Thyroid gland (tissue), 4 donors: Measurements from ENCODE around the gene DPYSL5. TPM values are rescaled to one million over a fixed set of nuclear protein-coding genes. Genes with fewer than 3 reads are reported as not detected.

Experiments
- DNase-seq, 2 donors: peaks; one replicate each; pipeline ENCODE4 v3.0.0-alpha.2; 2019
- H3K27ac ChIP-seq, 3 donors: fragments of 200-600 bp; sonication (generic); 1 replicate in 2 of 3; 2 replicates in 1 of 3; pipeline ENCODE4 v1.5.1; 2016 to 2019; ENCODE audit warnings: mild to moderate bottlenecking in 1 of 3, moderate library complexity in 1 of 3
- H3K27me3 ChIP-seq: fragments of 200-600 bp; sonication (generic); one replicate; pipeline ENCODE4 v1.5.1; 2019
- H3K36me3 ChIP-seq, 2 donors: fragments of 200-600 bp; sonication (generic); one replicate each; pipeline ENCODE4 v1.5.1; 2016 to 2019
- H3K4me1 ChIP-seq, 2 donors: fragments of 200-600 bp; sonication (generic); one replicate each; pipeline ENCODE4 v1.5.1; 2017 to 2019
- H3K4me3 ChIP-seq, 3 donors: fragments of 200-600 bp; sonication (generic); replicated peaks in 1 of 3; 1 replicate in 2 of 3; 2 replicates in 1 of 3; pipeline ENCODE4 v1.5.1; 2016; ENCODE audit warnings: mild to moderate bottlenecking in 1 of 3
- H3K9me3 ChIP-seq: fragments of 200-600 bp; sonication (generic); one replicate; pipeline ENCODE4 v1.5.1; 2017
- CTCF ChIP-seq, 6 experiments: fragments of 200-600 bp in 3 of 6; fragments of 450-650 bp in 3 of 6; sonication (generic) in 3 of 6; IDR thresholded peaks; one replicate each; pipeline ENCODE4 v1.5.1; 2016 to 2019; ENCODE audit warnings: antibody characterized with exemption in 6 of 6, mild to moderate bottlenecking in 2 of 6, inconsistent platforms in 1 of 6, moderate library complexity in 1 of 6
- POLR2A ChIP-seq, 2 donors: fragments of 450-650 bp; IDR thresholded peaks; one replicate each; pipeline ENCODE4 v1.6.1; 2017; ENCODE audit warnings: antibody characterized with exemption in 2 of 2, mild to moderate bottlenecking in 2 of 2, moderate library complexity in 1 of 2
- WGBS, 2 donors: methylation state at CpG; one replicate each; pipeline ENCODE4 v1.1.5; 2017; 5-methylcytosine and 5-hydroxymethylcytosine counted together
- intact Hi-C: fragments of 100-400 bp; cut with DNase I; formaldehyde crosslinking; loops from one replicate; pipeline ENCODE4 v1.15.1; 2023
- total RNA-seq, 4 donors: library from RNA; depleted of rRNA; stranded (reverse); fragments of >200 nt; gene quantifications; one replicate each; pipeline ENCODE4 v1.2.3, GENCODE V29; 2016

Gene DPYSL5
- total RNA-seq, 4 donors from 2014 or later, result not detected

GRCh38 chr2:26864226-26864625 lies 16.3 kb downstream of the DPYSL5 start:
- H3K27ac ChIP-seq, result no peak overlapping the region
- H3K4me3 ChIP-seq, result no peak overlapping the region
- no peaks in the 10 kb centered on the region for H3K27me3 ChIP-seq
- DNase-seq, result no peak
- H3K4me1 ChIP-seq, result no peaks in the 10 kb centered on the region
- no peaks in the 10 kb centered on the region for H3K36me3 ChIP-seq
- TF ChIP-seq POLR2A (IDR thresholded peaks at IDR 0.05) (no peak), CTCF (IDR thresholded peaks at IDR 0.05) (no peak)
- H3K9me3 ChIP-seq, result no peaks in the 10 kb centered on the region
- WGBS, 2 donors, result 78 to 90% methylated on average over 2 of the region's 2 CpGs
- intact Hi-C loops, result no loop called here

DNA sequence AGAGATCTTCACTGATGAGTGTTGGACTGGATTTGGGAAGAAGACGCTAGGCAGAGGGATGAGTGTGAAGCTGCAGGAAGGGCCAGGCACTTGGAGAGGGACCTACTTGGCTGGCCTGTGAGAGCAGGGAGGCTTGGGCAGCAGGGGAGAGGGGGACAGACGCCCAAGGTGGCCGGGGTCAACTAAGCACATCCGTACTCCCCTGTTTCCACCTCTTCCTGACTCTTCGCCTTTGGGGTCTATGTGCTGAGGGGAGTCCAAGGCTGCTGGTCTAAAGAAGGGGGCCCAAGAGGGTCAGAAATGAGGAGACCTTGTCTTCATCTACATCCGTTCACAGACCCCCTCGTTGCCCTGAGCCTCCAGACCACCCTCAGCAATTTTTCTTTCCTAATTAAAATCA lies 16.7 kb downstream of the DPYSL5 start:
- DNase-seq, result no peak
- H3K9me3 ChIP-seq, result no peaks in the 10 kb centered on the region
- no peaks in the 10 kb centered on the region for H3K4me1 ChIP-seq
- intact Hi-C loops, result no loop called here
- no peak overlapping the region for H3K27ac ChIP-seq
- TF ChIP-seq POLR2A (IDR thresholded peaks at IDR 0.05), result no peak
- WGBS, 2 donors, result 83 to 90% methylated on average over 7 of the region's 7 CpGs
- H3K27me3 ChIP-seq, result no peaks in the 10 kb centered on the region
- no peaks in the 10 kb centered on the region for H3K36me3 ChIP-seq
- no peak overlapping the region for H3K4me3 ChIP-seq

GRCh38 chr2:26870585-26871095 lies 22.7 kb downstream of the DPYSL5 start:
- Histone ChIP-seq H3K27me3 (no peaks in the 10 kb centered on the region), H3K4me3 (no peak overlapping the region), H3K36me3 (no peaks in the 10 kb centered on the region), H3K4me1 (no peaks in the 10 kb centered on the region), H3K9me3 (no peaks in the 10 kb centered on the region), H3K27ac (no peak overlapping the region)
- 88 to 92% methylated on average over 4 of the region's 4 CpGs for WGBS, 2 donors
- intact Hi-C loops, result no loop called here
- TF ChIP-seq POLR2A (IDR thresholded peaks at IDR 0.05) (no peak), CTCF (IDR thresholded peaks at IDR 0.05) (no peak)
- DNase-seq, result no peak

- Histone ChIP-seq H3K36me3 (no peaks in the 10 kb centered on the region), H3K27ac (no peak overlapping the region), H3K4me1 (no peaks in the 10 kb centered on the region), H3K27me3 (no peaks in the 10 kb centered on the region), H3K9me3 (no peaks in the 10 kb centered on the region), H3K4me3 (no peak overlapping the region)
- no peak for DNase-seq
- WGBS, 2 donors, result 72 to 80% methylated on average over 6 of the region's 6 CpGs
- intact Hi-C loops, result no loop called here
- TF ChIP-seq CTCF (IDR thresholded peaks at IDR 0.05), result no peak
- no peak for TF ChIP-seq POLR2A (IDR thresholded peaks at IDR 0.05)
These were observed 25.5 kb downstream of the DPYSL5 start for GRCh38 chr2:26873286-26873983.

- no peaks in the 10 kb centered on the region for H3K9me3 ChIP-seq
- no peaks in the 10 kb centered on the region for H3K36me3 ChIP-seq
- TF ChIP-seq POLR2A (IDR thresholded peaks at IDR 0.05) (no peak), CTCF (IDR thresholded peaks at IDR 0.05) (no peak)
- H3K27ac ChIP-seq, result no peak overlapping the region
- DNase-seq, result no peak
- WGBS, 2 donors, result 76 to 82% methylated on average over 2 of the region's 2 CpGs
- intact Hi-C loops, result no loop called here
- H3K4me3 ChIP-seq, result no peak overlapping the region
- no peaks in the 10 kb centered on the region for H3K4me1 ChIP-seq
- H3K27me3 ChIP-seq, result no peaks in the 10 kb centered on the region
These were observed 26.6 kb downstream of the DPYSL5 start for GRCh38 chr2:26874514-26874913.
